ENCODE results near the gene UCN3. TPM values are rescaled to one million over a fixed set of nuclear protein-coding genes. Genes with fewer than 3 reads are reported as not detected.
"Not testable (repeated sequence)": the region's sequence is repeated elsewhere in the genome, so short reads cannot be mapped to it uniquely, and the experiment has no call there.

The UCN3 gene
- total RNA-seq, 2 experiments from 2014 or later, result not detected

DNA sequence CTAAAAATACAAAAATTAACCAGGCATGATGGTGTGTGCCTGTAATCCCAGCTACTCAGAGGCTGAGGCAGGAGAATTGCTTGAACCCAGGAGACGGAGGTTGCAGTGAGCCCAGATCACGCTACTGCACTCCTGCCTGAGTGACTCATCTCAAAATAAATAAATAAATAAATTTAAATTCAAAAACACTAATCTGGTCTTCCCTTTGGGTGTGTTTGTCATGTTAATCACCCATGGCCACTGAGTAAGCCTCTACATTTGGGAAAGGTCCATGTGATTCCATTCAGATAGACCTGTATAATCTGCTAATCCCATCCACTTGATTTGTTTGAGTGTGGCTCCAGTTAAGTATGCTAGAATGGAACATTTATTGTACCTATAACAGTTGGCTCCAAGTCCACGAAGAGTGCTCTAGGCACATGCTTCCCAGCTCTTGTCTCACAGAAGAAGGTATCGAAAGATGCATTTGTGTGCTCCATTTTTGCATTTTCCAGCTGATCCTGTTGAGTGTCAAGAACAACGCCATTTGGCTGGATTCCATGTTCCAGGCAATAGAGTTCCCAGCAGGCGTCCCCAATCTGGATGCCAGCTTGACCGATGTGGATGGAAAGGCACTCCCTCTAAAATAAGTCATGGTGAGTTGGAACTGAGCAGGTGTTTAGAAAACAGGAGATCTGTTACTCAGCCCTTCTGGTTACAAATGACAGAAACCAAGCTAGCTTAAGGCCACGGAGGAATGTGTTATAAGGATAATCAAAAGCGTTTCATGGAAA is 35.9 kb downstream of the UCN3 start:
- no peak for DNase-seq
- H3K4me1 Mint-ChIP-seq, result no peaks in the 10 kb centered on the region
- H3K27ac Mint-ChIP-seq, result no peak overlapping the region
- no peaks in the 10 kb centered on the region for H3K9me3 Mint-ChIP-seq
- POLR2A ChIA-PET, result interaction anchor here (0.9 kb wide), 1 partner anchor 11 kb away, joined by 3 read pairs; no protein-coding TSS in a partner anchor
- H3K27me3 Mint-ChIP-seq, result peaks cover 23% of the 10 kb centered on the region
- H3K36me3 Mint-ChIP-seq (ENCODE audit: low read depth), result no peaks in the 10 kb centered on the region
- CTCF ChIA-PET, result interaction anchor here (0.8 to 1.3 kb wide), 3 partner anchors 10 to 586 kb away, joined by 3 read pairs; no protein-coding TSS in a partner anchor
- H3K4me3 Mint-ChIP-seq, result no peak overlapping the region

DNA sequence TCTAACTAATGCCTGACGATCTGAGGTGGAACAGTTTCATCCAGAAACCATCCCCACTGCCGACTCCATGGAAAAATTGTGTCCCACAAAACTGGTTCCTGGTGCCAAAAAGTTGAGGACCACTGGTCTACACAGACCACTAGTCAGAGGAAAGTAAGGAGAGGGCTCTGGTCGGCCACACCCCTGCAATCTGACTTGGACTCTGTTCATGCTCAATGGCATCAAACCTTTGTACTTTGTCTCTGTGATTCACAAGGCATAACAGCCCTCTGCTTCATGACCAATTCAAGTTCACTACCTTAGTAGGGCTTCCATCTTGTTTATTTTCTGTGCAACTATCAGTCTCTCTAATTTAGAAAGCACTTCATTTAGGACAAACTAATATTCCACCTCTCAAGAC is 38.0 kb downstream of the UCN3 start:
- no peaks in the 10 kb centered on the region for H3K4me1 Mint-ChIP-seq
- H3K9me3 Mint-ChIP-seq, result no peaks in the 10 kb centered on the region
- DNase-seq, result no peak
- ChIA-PET POLR2A (no interaction called here), CTCF (no interaction called here)
- no peak overlapping the region for H3K4me3 Mint-ChIP-seq
- H3K27ac Mint-ChIP-seq, result no peak overlapping the region
- H3K36me3 Mint-ChIP-seq (ENCODE audit: low read depth), result no peaks in the 10 kb centered on the region
- H3K27me3 Mint-ChIP-seq, result peaks cover 20% of the 10 kb centered on the region

DNA sequence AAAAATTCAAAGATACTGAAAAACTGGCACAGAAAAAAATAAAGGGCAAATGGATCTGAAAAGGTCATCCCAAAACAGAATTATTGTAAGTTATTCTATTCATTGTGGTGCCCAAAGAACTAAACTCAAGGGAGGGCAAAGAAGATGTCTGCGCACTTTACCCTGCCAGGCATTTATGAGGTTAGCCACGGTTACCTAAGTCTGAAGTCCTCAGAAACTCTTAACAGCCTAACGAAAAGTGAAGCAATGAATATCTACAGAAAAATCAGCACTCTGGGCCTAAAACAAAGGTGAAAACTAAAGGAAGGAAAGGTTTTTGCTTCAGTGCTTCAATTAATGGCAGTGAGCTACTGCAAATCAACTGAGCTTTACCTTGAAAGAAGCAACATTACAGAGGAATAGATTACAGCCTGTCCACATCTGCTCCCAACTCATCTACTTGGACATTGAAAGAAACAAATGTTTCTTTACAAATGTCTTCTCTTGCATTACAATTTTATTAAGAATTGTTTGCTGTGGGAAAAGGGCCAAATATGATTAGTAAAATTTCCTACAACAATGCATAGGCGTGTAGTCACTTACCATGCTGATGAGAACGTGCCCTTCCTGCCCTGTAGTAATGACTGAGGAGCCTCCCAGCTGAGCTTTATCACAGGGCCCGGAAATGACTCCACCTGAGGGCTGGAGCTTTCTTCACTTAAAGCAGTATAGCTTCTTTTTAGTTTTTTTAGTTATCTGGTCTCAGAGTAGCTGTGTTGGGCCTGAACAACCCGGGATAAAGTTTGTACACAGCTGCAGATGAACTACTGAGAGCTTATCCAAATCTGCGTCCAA is 39.7 kb downstream of the UCN3 start, which contains the start of gene TUBAL3:
Gene TUBAL3, minus strand, starts transcription at position 621 of the 834 bp plus-strand sequence. Its CDS starts 36 bp downstream, at position 585.
- no peak within 1 kb of the TSS for H3K4me3 Mint-ChIP-seq
- H3K36me3 Mint-ChIP-seq (ENCODE audit: low read depth), result no peaks in the 10 kb centered on the region
- DNase-seq, result no peak
- H3K27ac Mint-ChIP-seq, result no peak within 1 kb of the TSS
- ChIA-PET POLR2A (interaction anchor here (1.0 kb wide), 1 partner anchor 13 kb away, joined by 3 read pairs; no protein-coding TSS in a partner anchor), CTCF (interaction anchor here (1.1 kb wide), 1 partner anchor 556 kb away, joined by 3 read pairs; no protein-coding TSS in a partner anchor)
- H3K27me3 Mint-ChIP-seq, result peaks cover 24% of the 10 kb centered on the region
- H3K9me3 Mint-ChIP-seq, result no peaks in the 10 kb centered on the region
- H3K4me1 Mint-ChIP-seq, result no peaks in the 10 kb centered on the region

DNA sequence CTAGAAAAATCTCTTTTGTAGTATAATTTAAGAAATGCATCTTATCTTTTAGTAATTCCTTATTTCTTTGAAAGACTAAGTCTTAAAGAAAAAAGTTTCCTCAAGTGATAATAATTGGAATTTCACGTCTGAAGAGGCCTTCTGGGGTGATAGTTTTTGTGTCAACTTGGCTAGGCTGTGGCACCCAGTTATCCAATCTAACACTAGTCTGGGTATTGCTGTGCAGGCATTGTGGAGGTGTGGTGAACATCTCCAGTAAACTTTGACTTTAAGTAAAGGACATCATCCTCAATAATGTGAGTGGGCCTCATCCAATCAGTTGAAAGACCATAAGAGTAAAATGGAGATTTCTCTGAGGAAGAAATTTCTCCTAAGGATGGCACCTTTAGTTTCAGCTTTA is 42.2 kb downstream of the UCN3 start:
- POLR2A ChIA-PET, result no interaction called here
- no peak for DNase-seq
- Mint-ChIP-seq H3K4me1 (peaks cover under 1% of the 10 kb centered on the region), H3K36me3 (ENCODE audit: low read depth) (peaks cover 2% of the 10 kb centered on the region), H3K4me3 (no peak overlapping the region), H3K27ac (no peak overlapping the region), H3K27me3 (peaks cover 27% of the 10 kb centered on the region), H3K9me3 (peaks cover 6% of the 10 kb centered on the region)
- CTCF ChIA-PET, result no interaction called here

DNA sequence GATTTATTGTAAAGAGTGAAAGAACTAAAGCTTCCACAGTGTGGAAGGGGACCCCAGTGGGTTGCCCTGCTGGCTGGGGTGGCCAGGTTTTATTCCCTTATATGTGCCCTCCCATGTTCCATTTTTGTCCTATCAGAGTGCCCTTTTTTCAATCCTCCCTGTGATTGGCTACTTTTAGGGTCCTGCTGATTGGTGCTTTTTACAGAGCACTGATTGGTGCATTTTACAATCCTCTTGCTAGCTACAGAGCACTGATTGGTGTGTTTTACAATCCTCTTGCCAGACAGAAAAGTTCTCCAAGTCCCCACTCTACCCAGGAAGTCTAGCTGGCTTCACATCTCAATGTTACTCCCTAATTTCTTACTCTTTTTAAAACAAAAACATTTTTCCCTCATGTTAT is 46.0 kb downstream of the UCN3 start:
- DNase-seq; H3K27ac Mint-ChIP-seq; H3K9me3 Mint-ChIP-seq; H3K4me3 Mint-ChIP-seq; H3K36me3 Mint-ChIP-seq (ENCODE audit: low read depth); H3K4me1 Mint-ChIP-seq; POLR2A ChIA-PET: not testable (repeated sequence)
- CTCF ChIA-PET, result interaction anchor here (0.6 to 1.4 kb wide), 4 partner anchors 11 to 1588 kb away, joined by 3 to 5 read pairs (median 4); no protein-coding TSS in a partner anchor
- peaks cover 27% of the 10 kb centered on the region for H3K27me3 Mint-ChIP-seq

DNA sequence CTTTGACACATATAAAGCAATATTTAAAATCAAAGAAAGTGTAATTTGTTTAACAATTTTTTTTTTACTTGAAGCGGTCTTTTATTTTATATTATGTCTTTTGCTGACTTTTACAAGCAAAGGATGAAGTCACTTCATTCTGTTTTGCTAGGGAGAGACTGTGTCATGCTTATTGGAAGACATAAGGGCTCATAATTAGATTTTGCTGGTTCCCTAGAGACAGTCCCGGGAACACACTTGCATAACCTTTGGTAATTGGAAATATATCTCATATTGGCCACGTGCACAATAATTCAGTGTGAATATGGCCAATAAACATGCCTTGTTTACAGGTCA is 47.1 kb downstream of the UCN3 start:
- peaks cover 26% of the 10 kb centered on the region for H3K27me3 Mint-ChIP-seq
- H3K4me3 Mint-ChIP-seq, result no peak overlapping the region
- H3K4me1 Mint-ChIP-seq, result peaks cover 9% of the 10 kb centered on the region
- POLR2A ChIA-PET, result interaction anchor here (0.8 to 2.4 kb wide), 3 partner anchors 12 to 32 kb away, joined by 3 to 10 read pairs (median 3); no protein-coding TSS in a partner anchor
- peaks cover 10% of the 10 kb centered on the region for H3K9me3 Mint-ChIP-seq
- CTCF ChIA-PET, result interaction anchor here (1.2 to 1.3 kb wide), 2 partner anchors 12 to 129 kb away, joined by 4 to 5 read pairs; no protein-coding TSS in a partner anchor
- no peak for DNase-seq
- peak overlapping the region; percentile 27 for H3K27ac Mint-ChIP-seq
- H3K36me3 Mint-ChIP-seq (ENCODE audit: low read depth), result peaks cover 12% of the 10 kb centered on the region

DNA sequence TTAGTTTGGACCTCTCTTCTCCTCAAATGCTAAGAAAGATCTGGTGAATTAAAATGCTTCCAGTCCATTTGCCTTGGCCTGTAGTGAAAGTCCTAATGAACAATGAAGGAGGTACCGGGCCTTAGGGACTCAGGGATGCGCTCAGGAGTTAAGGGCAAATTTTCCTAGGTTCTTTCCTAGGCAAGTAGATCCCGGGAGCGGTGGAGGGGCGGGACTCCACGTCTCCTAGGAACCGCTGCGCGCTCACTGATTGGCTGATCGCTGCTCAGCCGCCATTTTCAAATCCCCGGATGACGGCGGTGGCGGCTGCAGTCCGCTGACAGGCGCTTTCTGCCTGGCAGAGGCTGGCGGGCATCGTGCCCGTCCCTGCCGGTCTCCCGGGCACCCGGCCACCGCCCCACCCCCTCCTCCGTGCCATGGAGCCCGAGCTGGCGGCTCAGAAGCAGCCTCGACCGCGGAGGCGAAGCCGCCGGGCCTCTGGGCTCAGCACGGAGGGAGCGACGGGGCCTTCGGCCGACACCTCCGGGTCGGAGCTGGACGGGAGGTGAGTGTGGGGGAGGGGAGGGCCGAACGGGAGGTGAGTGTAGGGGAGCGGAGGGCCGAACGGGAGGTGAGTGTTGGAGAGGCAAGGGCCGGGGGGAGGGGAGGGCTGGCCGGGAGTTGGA is 47.6 kb downstream of the UCN3 start, which contains the start of gene NET1:
Gene NET1, plus strand, starts transcription at position 281 of the 665 bp plus-strand sequence. Its CDS starts 136 bp downstream, at position 417.
- Mint-ChIP-seq H3K36me3 (ENCODE audit: low read depth) (peaks cover 17% of the 10 kb centered on the region), H3K27me3 (peaks cover 25% of the 10 kb centered on the region), H3K4me3 (no peak within 1 kb of the TSS), H3K27ac (peak within 1 kb of the TSS; percentile 27), H3K9me3 (peaks cover 12% of the 10 kb centered on the region), H3K4me1 (peaks cover 9% of the 10 kb centered on the region)
- CTCF ChIA-PET, result interaction anchor here (0.6 kb wide), 1 partner anchor 598 kb away, joined by 4 read pairs; no protein-coding TSS in a partner anchor
- POLR2A ChIA-PET, result interaction anchor here (2.4 kb wide), 1 partner anchor 21 kb away, joined by 10 read pairs; no protein-coding TSS in a partner anchor
- peak; percentile 81 for DNase-seq

DNA sequence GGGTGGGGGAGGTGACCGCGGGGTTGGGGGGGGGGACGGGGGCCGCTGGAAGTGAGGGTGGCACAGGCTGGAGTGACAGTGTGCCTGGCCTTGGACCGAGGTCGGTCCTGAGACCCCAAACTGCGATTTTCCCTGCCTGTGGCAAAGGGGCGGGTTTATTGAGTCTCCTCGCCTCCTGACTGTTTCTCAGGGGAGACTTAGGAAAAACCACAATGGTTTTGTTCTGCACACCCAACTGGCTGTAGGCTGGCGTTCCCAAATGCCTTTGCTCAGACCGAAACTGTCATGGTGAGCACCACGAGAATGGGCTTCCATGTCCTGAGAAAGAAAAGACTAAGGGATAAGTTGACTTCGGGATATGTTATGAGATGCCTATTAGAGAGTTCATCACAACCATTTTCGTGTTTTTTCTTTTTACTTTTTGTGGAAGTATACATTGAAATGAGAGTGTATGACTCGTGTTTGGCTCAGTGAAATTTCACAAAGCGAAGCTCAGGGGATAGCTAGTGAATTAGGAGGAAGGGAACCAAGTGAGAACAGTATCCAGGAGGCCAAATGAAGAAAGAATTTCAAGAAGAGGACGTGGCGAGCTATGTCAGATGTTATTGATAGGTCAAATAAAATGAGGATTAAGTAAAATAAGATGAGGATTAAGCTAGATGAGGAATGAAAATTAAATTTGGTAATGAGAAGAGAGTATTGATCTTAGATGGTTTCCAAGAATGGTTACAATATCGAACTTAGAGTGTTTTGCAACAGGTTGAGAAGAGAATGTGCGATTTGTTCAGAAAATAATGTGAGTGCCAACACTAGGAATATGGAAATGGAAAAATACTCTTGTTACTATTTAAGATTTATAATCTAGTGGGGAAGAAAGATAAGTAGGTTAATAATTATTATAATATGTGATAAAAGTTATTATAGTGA is 48.5 kb downstream of the UCN3 start:
- POLR2A ChIA-PET, result interaction anchor here (1.0 to 2.4 kb wide), 2 partner anchors 20 to 318 kb away, joined by 3 to 10 read pairs; no protein-coding TSS in a partner anchor
- H3K4me3 Mint-ChIP-seq, result no peak overlapping the region
- peaks cover 20% of the 10 kb centered on the region for H3K27me3 Mint-ChIP-seq
- H3K27ac Mint-ChIP-seq, result no peak overlapping the region
- CTCF ChIA-PET, result interaction anchor here (0.6 to 0.9 kb wide), 4 partner anchors 21 to 599 kb away, joined by 3 to 4 read pairs (median 4); no protein-coding TSS in a partner anchor
- H3K9me3 Mint-ChIP-seq, result peaks cover 20% of the 10 kb centered on the region
- peaks cover 26% of the 10 kb centered on the region for H3K36me3 Mint-ChIP-seq (ENCODE audit: low read depth)
- DNase-seq, result no peak
- peaks cover 9% of the 10 kb centered on the region for H3K4me1 Mint-ChIP-seq

DNA sequence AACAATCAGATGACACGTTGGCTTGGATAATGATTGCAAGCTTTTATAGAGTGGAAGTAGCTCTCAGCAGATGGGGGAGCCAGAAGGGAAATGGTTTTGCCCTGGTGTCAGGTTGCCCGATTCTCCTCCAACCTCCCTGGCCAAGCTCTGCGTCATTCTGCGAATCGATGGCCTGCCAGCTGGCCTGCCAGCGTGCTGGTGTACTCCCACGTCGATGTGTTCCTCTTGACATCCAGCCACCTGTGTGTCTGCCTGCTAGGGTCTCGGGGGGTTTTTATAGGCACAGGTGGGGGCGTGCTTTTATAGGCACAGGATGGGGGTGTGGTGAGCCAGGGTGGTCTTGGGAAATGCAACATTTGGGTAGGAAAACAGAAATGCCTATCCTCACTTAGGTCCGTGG is 52.2 kb downstream of the UCN3 start:
- CTCF ChIA-PET, result interaction anchor here (0.8 to 2.1 kb wide), 3 partner anchors 17 to 213 kb away, joined by 3 to 4 read pairs (median 3); no protein-coding TSS in a partner anchor

DNA sequence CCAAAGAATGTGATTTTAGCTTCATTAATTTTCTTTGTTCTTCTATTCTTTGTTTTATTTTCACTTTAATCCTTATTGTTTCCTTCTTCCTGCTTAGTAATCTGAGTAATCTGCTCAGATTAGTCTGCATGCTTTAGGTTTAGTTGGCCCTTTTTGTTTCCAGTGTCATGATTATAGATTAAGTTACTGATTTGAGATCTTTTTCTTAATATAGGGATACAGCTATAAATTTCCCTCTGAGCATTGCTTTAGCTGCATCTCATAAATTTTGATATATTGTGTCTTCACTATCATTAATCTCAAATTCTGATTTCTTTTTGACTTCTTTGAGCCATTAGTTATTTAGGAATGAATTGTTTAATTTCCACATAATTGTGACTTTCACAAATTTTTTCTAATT is 53.8 kb downstream of the UCN3 start:
- peaks cover 53% of the 10 kb centered on the region for H3K36me3 Mint-ChIP-seq (ENCODE audit: low read depth)
- H3K4me3 Mint-ChIP-seq, result no peak overlapping the region
- H3K27me3 Mint-ChIP-seq, result no peaks in the 10 kb centered on the region
- H3K4me1 Mint-ChIP-seq, result peaks cover 8% of the 10 kb centered on the region
- POLR2A ChIA-PET, result no interaction called here
- CTCF ChIA-PET, result interaction anchor here (2.1 kb wide), 1 partner anchor 15 kb away, joined by 4 read pairs; no protein-coding TSS in a partner anchor
- no peak for DNase-seq
- H3K27ac Mint-ChIP-seq, result no peak overlapping the region
- peaks cover 30% of the 10 kb centered on the region for H3K9me3 Mint-ChIP-seq

More for the DNA sequence above, 52.2 kb downstream of the UCN3 start:
- H3K36me3 Mint-ChIP-seq (ENCODE audit: low read depth), result peaks cover 48% of the 10 kb centered on the region
- POLR2A ChIA-PET, result no interaction called here
- DNase-seq, result no peak
- H3K27ac Mint-ChIP-seq, result no peak overlapping the region
- H3K4me3 Mint-ChIP-seq, result no peak overlapping the region
- H3K4me1 Mint-ChIP-seq, result peaks cover 11% of the 10 kb centered on the region
- H3K27me3 Mint-ChIP-seq, result no peaks in the 10 kb centered on the region
- H3K9me3 Mint-ChIP-seq, result peaks cover 30% of the 10 kb centered on the region

DNA sequence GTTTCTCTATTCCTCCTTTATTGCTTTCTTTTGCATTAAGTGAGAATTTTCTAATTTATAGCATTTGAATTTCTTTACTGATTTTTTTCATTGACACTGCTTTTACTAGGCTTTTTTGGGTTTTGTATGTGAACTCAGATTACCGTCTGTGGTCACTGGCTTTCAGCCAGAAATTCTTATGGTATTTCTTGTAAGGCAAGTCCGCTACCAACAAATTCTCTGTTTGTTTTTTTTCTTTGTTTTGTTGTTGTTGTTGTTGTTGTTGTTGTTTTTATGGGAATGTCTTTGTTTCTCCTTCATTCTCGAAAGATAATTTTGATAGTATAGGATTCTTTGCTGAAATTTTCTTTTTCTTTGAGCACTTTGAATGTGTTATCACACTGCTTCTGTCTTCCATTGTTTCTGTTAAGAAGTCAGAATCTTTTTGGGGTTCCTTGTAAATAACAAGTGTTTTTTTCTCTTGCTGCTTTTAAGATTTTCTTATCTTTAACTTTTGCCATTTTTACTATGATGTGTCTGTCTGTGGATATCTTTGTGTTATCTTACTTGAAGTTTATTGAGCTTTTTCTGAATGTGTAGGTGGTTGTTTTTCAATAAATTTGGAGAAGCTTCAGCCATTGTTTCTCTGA is 54.8 kb downstream of the UCN3 start:
- Mint-ChIP-seq H3K9me3 (peaks cover 30% of the 10 kb centered on the region), H3K36me3 (ENCODE audit: low read depth) (peaks cover 53% of the 10 kb centered on the region), H3K27ac (no peak overlapping the region), H3K27me3 (no peaks in the 10 kb centered on the region), H3K4me3 (no peak overlapping the region), H3K4me1 (peaks cover 8% of the 10 kb centered on the region)
- DNase-seq, result no peak
- POLR2A ChIA-PET, result interaction anchor here (0.6 kb wide), 1 partner anchor 14 kb away, joined by 3 read pairs; no protein-coding TSS in a partner anchor
- CTCF ChIA-PET, result interaction anchor here (1.0 kb wide), 1 partner anchor 14 kb away, joined by 3 read pairs; no protein-coding TSS in a partner anchor
